Measurements from ENCODE around the gene DNASE1L1. TPM values are rescaled to one million over a fixed set of nuclear protein-coding genes. Genes with fewer than 3 reads are reported as not detected.

Gene DNASE1L1
- total and polyA plus RNA-seq, 2 of the 13 experiments (the other 11 are each of a cell fraction or from before 2014, with no cell fraction given) = 4.7 to 12.3 TPM

- TF ChIP-seq ZSCAN21 (CRISPR knock-in tag; IDR thresholded peaks at IDR 0.05; ENCODE audit: borderline replicate concordance) (no peak), MAFF (IDR thresholded peaks at IDR 0.05; ENCODE audit: low read depth, low read length) (no peak), ZC3H13 (CRISPR knock-in tag; IDR thresholded peaks at IDR 0.05) (peak; percentile 59; the same call in 1 of the 2 replicates), ZNF343 (CRISPR knock-in tag; IDR thresholded peaks at IDR 0.05) (no peak), E2F5 (CRISPR knock-in tag; conservative IDR thresholded peaks at IDR 0.05) (no peak), PCBP2 (optimal IDR thresholded peaks at IDR 0.05; ENCODE audit: low read depth, low read length, poor library complexity, severe bottlenecking) (no peak), MYC (CRISPR knock-in tag; IDR thresholded peaks at IDR 0.05; ENCODE audit: borderline replicate concordance) (peak; percentile 43; the same call in 1 of the 2 replicates), ATF6 (CRISPR knock-in tag; conservative IDR thresholded peaks at IDR 0.05) (no peak), CCAR2 (optimal IDR thresholded peaks at IDR 0.05; ENCODE audit: low read depth, low read length) (no peak), FOXK1 (CRISPR knock-in tag; IDR thresholded peaks at IDR 0.05; ENCODE audit: borderline replicate concordance, low read depth) (no peak), SMAD3 (CRISPR knock-in tag; IDR thresholded peaks at IDR 0.05) (no peak; the same call in 1 of the 2 replicates), ARNT (IDR thresholded peaks at IDR 0.05) (no peak), SALL2 (CRISPR knock-in tag; IDR thresholded peaks at IDR 0.05) (no peak), FOXA3 (CRISPR knock-in tag; IDR thresholded peaks at IDR 0.05) (peak; percentile 49; the same call in 1 of the 2 replicates), CBX5 (CRISPR knock-in tag; IDR thresholded peaks at IDR 0.05; ENCODE audit: borderline replicate concordance) (0 out of 2 replicates have a peak, but pooled peaks have one; percentile 21), SMC3 (IDR thresholded peaks at IDR 0.05; ENCODE audit: low read length) (no peak; the same call in 1 of the 2 replicates), CAMTA2 (CRISPR knock-in tag; IDR thresholded peaks at IDR 0.05; ENCODE audit: borderline replicate concordance) (no peak), SP2 (CRISPR knock-in tag; IDR thresholded peaks at IDR 0.05) (0 out of 2 replicates have a peak, but pooled peaks have one; percentile 20)
- TF ChIP-seq, protein P1, sequence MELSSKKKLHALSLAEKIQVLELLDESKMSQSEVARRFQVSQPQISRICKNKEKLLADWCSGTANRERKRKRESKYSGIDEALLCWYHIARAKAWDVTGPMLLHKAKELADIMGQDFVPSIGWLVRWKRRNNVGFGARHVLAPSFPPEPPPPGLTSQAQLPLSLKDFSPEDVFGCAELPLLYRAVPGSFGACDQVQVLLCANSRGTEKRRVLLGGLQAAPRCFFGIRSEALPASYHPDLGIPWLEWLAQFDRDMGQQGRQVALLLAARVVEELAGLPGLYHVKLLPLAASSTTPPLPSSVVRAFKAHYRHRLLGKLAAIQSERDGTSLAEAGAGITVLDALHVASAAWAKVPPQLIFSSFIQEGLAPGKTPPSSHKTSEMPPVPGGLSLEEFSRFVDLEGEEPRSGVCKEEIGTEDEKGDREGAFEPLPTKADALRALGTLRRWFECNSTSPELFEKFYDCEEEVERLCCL (CRISPR knock-in tag; IDR thresholded peaks at IDR 0.05; ENCODE audit: borderline replicate concordance) = no peak
- TF ChIP-seq, protein P2, sequence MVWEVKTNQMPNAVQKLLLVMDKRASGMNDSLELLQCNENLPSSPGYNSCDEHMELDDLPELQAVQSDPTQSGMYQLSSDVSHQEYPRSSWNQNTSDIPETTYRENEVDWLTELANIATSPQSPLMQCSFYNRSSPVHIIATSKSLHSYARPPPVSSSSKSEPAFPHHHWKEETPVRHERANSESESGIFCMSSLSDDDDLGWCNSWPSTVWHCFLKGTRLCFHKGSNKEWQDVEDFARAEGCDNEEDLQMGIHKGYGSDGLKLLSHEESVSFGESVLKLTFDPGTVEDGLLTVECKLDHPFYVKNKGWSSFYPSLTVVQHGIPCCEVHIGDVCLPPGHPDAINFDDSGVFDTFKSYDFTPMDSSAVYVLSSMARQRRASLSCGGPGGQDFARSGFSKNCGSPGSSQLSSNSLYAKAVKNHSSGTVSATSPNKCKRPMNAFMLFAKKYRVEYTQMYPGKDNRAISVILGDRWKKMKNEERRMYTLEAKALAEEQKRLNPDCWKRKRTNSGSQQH (CRISPR knock-in tag; IDR thresholded peaks at IDR 0.05; ENCODE audit: low read depth) = no peak
- TF ChIP-seq, protein P3, sequence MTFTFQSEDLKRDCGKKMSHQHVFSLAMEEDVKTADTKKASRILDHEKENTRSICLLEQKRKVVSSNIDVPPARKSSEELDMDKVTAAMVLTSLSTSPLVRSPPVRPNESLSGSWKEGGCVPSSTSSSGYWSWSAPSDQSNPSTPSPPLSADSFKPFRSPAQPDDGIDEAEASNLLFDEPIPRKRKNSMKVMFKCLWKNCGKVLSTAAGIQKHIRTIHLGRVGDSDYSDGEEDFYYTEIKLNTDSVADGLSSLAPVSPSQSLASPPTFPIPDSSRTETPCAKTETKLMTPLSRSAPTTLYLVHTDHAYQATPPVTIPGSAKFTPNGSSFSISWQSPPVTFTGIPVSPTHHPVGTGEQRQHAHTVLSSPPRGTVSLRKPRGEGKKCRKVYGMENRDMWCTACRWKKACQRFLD (CRISPR knock-in tag; IDR thresholded peaks at IDR 0.05; ENCODE audit: borderline replicate concordance) = no peak
These were observed 7.8 kb downstream of the DNASE1L1 start (continued) for GRCh38 chrX:154401045-154401799.

Data from HepG2 (cell line).